ENCODE data around the gene APOD.

DNA sequence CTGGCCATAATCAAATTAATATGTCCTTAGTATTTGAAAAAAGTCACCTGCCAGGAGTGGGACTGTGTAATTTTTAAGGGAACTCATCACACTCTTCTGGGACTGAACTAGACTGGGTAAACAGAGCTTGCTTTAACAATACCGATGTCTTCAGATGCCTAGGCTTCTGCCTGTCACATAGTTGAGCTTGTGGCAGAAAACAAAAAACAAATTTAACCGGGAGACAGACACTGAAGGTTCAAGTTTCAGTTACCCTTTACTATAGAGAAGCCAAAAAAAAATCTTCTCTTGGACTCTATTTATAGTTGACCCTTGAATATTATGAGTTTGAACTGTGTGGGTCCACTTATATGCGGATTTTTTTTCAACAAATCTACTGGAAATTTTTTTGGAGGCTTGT, 51.4 kb downstream of the APOD start:
- TF ChIP-seq POLR2A (IDR thresholded peaks at IDR 0.05; ENCODE audit: low read depth, low read length) (no peak), PAX5 (IDR thresholded peaks at IDR 0.05; ENCODE audit: insufficient read depth, low read length, severe bottlenecking) (no peak), TAF1 (IDR thresholded peaks at IDR 0.05; ENCODE audit: low read depth, low read length) (no peak), POLR2AphosphoS5 (IDR thresholded peaks at IDR 0.05; ENCODE audit: low read depth, low read length) (no peak), SPI1 (IDR thresholded peaks at IDR 0.05; ENCODE audit: low read depth, low read length) (no peak), POU2F2 (IDR thresholded peaks at IDR 0.05; ENCODE audit: low read depth, low read length) (no peak)
